H7 (cell line): ENCODE data around the gene RBM20. TPM values are rescaled to one million over a fixed set of nuclear protein-coding genes. Genes with fewer than 3 reads are reported as not detected.

ENCODE experiments used
- DNase-seq: peaks from one replicate; pipeline ENCODE4 v3.0.0; 2012
- H3K27me3 ChIP-seq: 2 replicates; pipeline ENCODE4 v1.6.0; 2011; ENCODE audit warnings: mild to moderate bottlenecking, low read length; ENCODE audit not compliant: control insufficient read depth, insufficient read depth
- H3K36me3 ChIP-seq: replicated peaks from 2 replicates; pipeline ENCODE4 v1.5.1; 2011; ENCODE audit warnings: low read length; ENCODE audit not compliant: control insufficient read depth, insufficient read depth
- H3K4me3 ChIP-seq: 2 replicates; pipeline ENCODE4 v1.5.1; 2011; ENCODE audit warnings: low read depth, mild to moderate bottlenecking, control low read depth, low read length, moderate library complexity; ENCODE audit not compliant: insufficient read depth
- total RNA-seq: library from RNA; depleted of rRNA; stranded (reverse); fragments of >200 nt; shearing (Covaris generic); gene quantifications from 2 replicates; pipeline ENCODE4 v1.2.3, GENCODE V29; 2014

The RBM20 gene
- total RNA-seq, 1 experiment from 2014 or later: 0.52 TPM

GRCh38 chr10:110872145-110872983, 228.2 kb downstream of the RBM20 start:
- Histone ChIP-seq H3K27me3 (no peaks in the 10 kb centered on the region), H3K4me3 (peak overlapping the region; percentile 66), H3K36me3 (no peaks in the 10 kb centered on the region)
- DNase-seq: peak; percentile 81

- Histone ChIP-seq H3K27me3 (no peaks in the 10 kb centered on the region), H3K36me3 (no peaks in the 10 kb centered on the region), H3K4me3 (peak overlapping the region; percentile 66)
- DNase-seq: no peak
Measured at GRCh38 chr10:110872984-110873923, 229.1 kb downstream of the RBM20 start.

GRCh38 chr10:110873951-110874350, 229.8 kb downstream of the RBM20 start:
- H3K36me3 ChIP-seq: no peaks in the 10 kb centered on the region
- H3K4me3 ChIP-seq: no peak overlapping the region
- no peaks in the 10 kb centered on the region for H3K27me3 ChIP-seq
- no peak for DNase-seq

GRCh38 chr10:110876000-110876399, 231.9 kb downstream of the RBM20 start:
- H3K36me3 ChIP-seq: no peaks in the 10 kb centered on the region
- H3K4me3 ChIP-seq: no peak overlapping the region
- no peaks in the 10 kb centered on the region for H3K27me3 ChIP-seq
- DNase-seq: no peak

GRCh38 chr10:110876788-110877187, 232.7 kb downstream of the RBM20 start:
- no peak for DNase-seq
- no peaks in the 10 kb centered on the region for H3K27me3 ChIP-seq
- no peaks in the 10 kb centered on the region for H3K36me3 ChIP-seq
- no peak overlapping the region for H3K4me3 ChIP-seq

GRCh38 chr10:110880012-110880411, 235.9 kb downstream of the RBM20 start:
- H3K27me3 ChIP-seq: no peaks in the 10 kb centered on the region
- DNase-seq: no peak

GRCh38 chr10:110881247-110881646, 237.1 kb downstream of the RBM20 start:
- H3K36me3 ChIP-seq: no peaks in the 10 kb centered on the region
- no peak for DNase-seq
- H3K4me3 ChIP-seq: no peak overlapping the region
- H3K27me3 ChIP-seq: no peaks in the 10 kb centered on the region

More at GRCh38 chr10:110880012-110880411, 235.9 kb downstream of the RBM20 start:
- no peak overlapping the region for H3K4me3 ChIP-seq
- no peaks in the 10 kb centered on the region for H3K36me3 ChIP-seq

- H3K4me3 ChIP-seq: no peak overlapping the region
- H3K27me3 ChIP-seq: no peaks in the 10 kb centered on the region
- no peaks in the 10 kb centered on the region for H3K36me3 ChIP-seq
- no peak for DNase-seq
Measured at GRCh38 chr10:110881905-110882304, 237.8 kb downstream of the RBM20 start.

- Histone ChIP-seq H3K27me3 (no peaks in the 10 kb centered on the region), H3K36me3 (no peaks in the 10 kb centered on the region)
Measured at GRCh38 chr10:110883924-110884323, 239.8 kb downstream of the RBM20 start.

GRCh38 chr10:110885932-110886674, 242.0 kb downstream of the RBM20 start:
- no peak overlapping the region for H3K4me3 ChIP-seq
- no peaks in the 10 kb centered on the region for H3K27me3 ChIP-seq
- H3K36me3 ChIP-seq: no peaks in the 10 kb centered on the region
- DNase-seq: no peak

More at GRCh38 chr10:110883924-110884323, 239.8 kb downstream of the RBM20 start:
- no peak for DNase-seq
- no peak overlapping the region for H3K4me3 ChIP-seq

GRCh38 chr10:110887560-110887959, 243.4 kb downstream of the RBM20 start:
- H3K27me3 ChIP-seq: no peaks in the 10 kb centered on the region
- H3K4me3 ChIP-seq: no peak overlapping the region
- no peak for DNase-seq
- H3K36me3 ChIP-seq: no peaks in the 10 kb centered on the region
